Esophagus muscularis mucosa (tissue), 4 donors: ENCODE data around the gene EMC10. TPM values are rescaled to one million over a fixed set of nuclear protein-coding genes. Genes with fewer than 3 reads are reported as not detected.
"Not testable (repeated sequence)": the region's sequence is repeated elsewhere in the genome, so short reads cannot be mapped to it uniquely, and the experiment has no call there.

Experiments
- DNase-seq: peaks from one replicate; pipeline ENCODE4 v3.0.0-alpha.2; 2017; ENCODE audit errors: extremely low spot score
- H3K27ac ChIP-seq, 4 donors: fragments of 200-600 bp; sonication (generic); replicated peaks in 1 of 4; 1 replicate in 3 of 4; 2 replicates in 1 of 4; pipeline ENCODE4 v1.5.1; 2016 to 2019; ENCODE audit warnings: mild to moderate bottlenecking in 1 of 4
- H3K27me3 ChIP-seq, 4 donors: fragments of 200-600 bp; sonication (generic); one replicate each; pipeline versions ENCODE4 v1.5.1 to v1.6.0; 2016 to 2019
- H3K36me3 ChIP-seq, 4 donors: fragments of 200-600 bp; sonication (generic); one replicate each; pipeline ENCODE4 v1.5.1; 2016 to 2019
- H3K4me1 ChIP-seq, 4 donors: fragments of 200-600 bp; sonication (generic); one replicate each; pipeline ENCODE4 v1.5.1; 2016 to 2019
- H3K4me3 ChIP-seq, 4 donors: fragments of 200-600 bp; sonication (generic); 1 replicate in 2 of 4; 2 replicates in 2 of 4; pipeline ENCODE4 v1.5.1; 2016 to 2019; ENCODE audit warnings: mild to moderate bottlenecking in 4 of 4, moderate library complexity in 1 of 4
- H3K9me3 ChIP-seq, 4 donors: fragments of 200-600 bp; sonication (generic); 1 replicate in 3 of 4; 2 replicates in 1 of 4; pipeline ENCODE4 v1.5.1; 2016 to 2019
- EP300 ChIP-seq: sonication (generic); formaldehyde crosslinking; IDR thresholded peaks from one replicate; pipeline ENCODE4 v1.6.1; 2017; ENCODE audit warnings: antibody characterized with exemption
- POLR2A ChIP-seq: fragments of 450-650 bp; IDR thresholded peaks from one replicate; pipeline ENCODE4 v1.6.1; 2017; ENCODE audit warnings: antibody characterized with exemption, moderate library complexity, mild to moderate bottlenecking, low read depth
- POLR2AphosphoS5 ChIP-seq, 2 donors: sonication (generic); formaldehyde crosslinking; IDR thresholded peaks; one replicate each; pipeline ENCODE4 v1.6.1; 2017; ENCODE audit warnings: antibody characterized with exemption in 2 of 2
- WGBS: methylation state at CpG from one replicate; pipeline ENCODE4 v1.1.5; 2018; 5-methylcytosine and 5-hydroxymethylcytosine counted together
- intact Hi-C: fragments of 100-400 bp; cut with DNase I; formaldehyde crosslinking; loops from one replicate; pipeline ENCODE4 v1.15.1; 2023
- total RNA-seq, 4 donors: library from RNA; depleted of rRNA; stranded (reverse); fragments of >200 nt; gene quantifications; one replicate each; pipeline versions ENCODE4 v1.1.0 to v1.2.1, GENCODE V29; 2016
- TF ChIP-seq, protein P1 (sequence below), 3 experiments: fragments of 200-600 bp in 2 of 3; fragments of 450-650 bp in 1 of 3; sonication (generic) in 2 of 3; IDR thresholded peaks; one replicate each; pipeline ENCODE4 v1.5.1; 2017 to 2019; ENCODE audit warnings: antibody characterized with exemption in 3 of 3, mild to moderate bottlenecking in 2 of 3, moderate library complexity in 1 of 3

The EMC10 gene
- total RNA-seq, 4 donors from 2014 or later = 41.1 to 79.1 (median 59.7) TPM

DNA sequence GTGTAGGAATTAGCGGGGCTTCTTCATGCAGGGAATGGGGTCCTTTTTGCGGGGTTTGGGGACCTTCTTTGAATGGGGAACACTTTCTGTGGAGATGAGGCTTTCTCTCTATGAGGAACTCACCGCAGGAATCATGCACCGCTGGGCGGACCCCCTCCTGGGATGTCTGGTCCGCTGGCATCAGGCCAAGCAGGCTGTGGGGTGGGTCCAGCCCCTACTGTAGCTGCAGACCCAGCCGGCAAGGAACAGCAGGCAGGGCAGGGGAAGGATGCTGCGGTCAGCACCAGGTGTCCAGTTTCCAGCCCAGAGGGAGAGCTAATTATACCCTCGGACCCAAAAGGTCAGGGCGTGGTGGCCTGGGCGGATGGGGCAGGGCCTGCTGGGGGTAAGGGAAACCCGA is 41.8 kb upstream of the EMC10 start:
- intact Hi-C loops = no loop called here
- H3K27ac ChIP-seq = no peak overlapping the region
- H3K4me1 ChIP-seq = peaks cover 12 to 24% (median 20%) of the 10 kb centered on the region in 4 donors
- H3K36me3 ChIP-seq = no peaks in the 10 kb centered on the region
- 21% methylated on average over 12 of the region's 12 CpGs for WGBS
- TF ChIP-seq, protein P1, sequence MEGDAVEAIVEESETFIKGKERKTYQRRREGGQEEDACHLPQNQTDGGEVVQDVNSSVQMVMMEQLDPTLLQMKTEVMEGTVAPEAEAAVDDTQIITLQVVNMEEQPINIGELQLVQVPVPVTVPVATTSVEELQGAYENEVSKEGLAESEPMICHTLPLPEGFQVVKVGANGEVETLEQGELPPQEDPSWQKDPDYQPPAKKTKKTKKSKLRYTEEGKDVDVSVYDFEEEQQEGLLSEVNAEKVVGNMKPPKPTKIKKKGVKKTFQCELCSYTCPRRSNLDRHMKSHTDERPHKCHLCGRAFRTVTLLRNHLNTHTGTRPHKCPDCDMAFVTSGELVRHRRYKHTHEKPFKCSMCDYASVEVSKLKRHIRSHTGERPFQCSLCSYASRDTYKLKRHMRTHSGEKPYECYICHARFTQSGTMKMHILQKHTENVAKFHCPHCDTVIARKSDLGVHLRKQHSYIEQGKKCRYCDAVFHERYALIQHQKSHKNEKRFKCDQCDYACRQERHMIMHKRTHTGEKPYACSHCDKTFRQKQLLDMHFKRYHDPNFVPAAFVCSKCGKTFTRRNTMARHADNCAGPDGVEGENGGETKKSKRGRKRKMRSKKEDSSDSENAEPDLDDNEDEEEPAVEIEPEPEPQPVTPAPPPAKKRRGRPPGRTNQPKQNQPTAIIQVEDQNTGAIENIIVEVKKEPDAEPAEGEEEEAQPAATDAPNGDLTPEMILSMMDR (IDR thresholded peaks at IDR 0.05) = no peak
- TF ChIP-seq EP300 (no peak), POLR2A (no peak), POLR2AphosphoS5 (IDR thresholded peaks at IDR 0.05) (no peak)
- H3K4me3 ChIP-seq = no peak overlapping the region
- peaks cover 0 to 64% (median 20%) of the 10 kb centered on the region in 4 donors for H3K27me3 ChIP-seq
- H3K9me3 ChIP-seq = no peaks in the 10 kb centered on the region
- DNase-seq = no peak

DNA sequence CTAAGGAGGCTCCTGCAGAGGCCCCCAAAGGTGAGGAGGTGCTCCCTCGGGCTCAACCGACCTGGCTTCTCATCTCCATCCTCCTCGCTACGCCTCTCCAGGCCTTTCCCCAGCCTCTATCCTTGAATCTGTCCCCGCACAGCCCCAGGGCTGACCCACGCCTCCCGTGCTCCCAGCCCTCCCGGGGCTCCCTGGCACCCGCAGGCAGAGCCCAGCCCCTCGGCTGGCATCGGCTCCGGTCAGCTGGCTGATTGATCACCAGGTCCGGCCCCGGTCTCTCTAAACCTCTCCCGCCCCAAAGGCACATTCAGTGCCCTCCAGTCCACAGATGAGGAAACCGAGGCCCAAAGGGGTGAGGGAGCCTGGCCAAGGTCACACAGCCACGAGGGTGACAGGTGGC is 41.1 kb upstream of the EMC10 start:
- H3K27ac ChIP-seq = no peak overlapping the region
- WGBS = 78% methylated on average over 16 of the region's 17 CpGs

DNA sequence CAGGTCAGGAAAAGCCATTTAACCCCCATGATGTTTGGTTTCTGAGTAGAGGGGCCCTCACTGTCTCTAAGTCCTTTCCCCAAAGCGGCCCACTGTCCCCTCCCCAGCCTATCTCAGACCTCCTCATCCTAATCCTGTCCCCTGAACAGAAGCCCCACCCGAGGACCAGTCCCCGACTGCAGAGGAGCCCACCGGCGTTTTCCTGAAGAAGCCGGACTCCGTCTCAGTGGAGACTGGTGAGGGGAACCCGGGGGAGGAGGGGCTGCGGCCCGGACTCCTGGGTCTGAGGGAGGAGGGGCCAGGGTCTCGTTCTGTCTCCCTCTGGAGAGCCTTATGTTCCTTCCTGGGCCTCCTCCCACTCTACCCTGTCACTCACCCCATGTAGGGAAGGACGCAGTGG is 40.7 kb upstream of the EMC10 start:
- Histone ChIP-seq H3K4me3 (no peak overlapping the region), H3K36me3 (no peaks in the 10 kb centered on the region), H3K9me3 (no peaks in the 10 kb centered on the region), H3K4me1 (peaks cover 12 to 24% (median 20%) of the 10 kb centered on the region in 4 donors), H3K27me3 (peaks cover 0 to 53% (median 18%) of the 10 kb centered on the region in 4 donors), H3K27ac (no peak overlapping the region)
- TF ChIP-seq, protein P1 (IDR thresholded peaks at IDR 0.05) = no peak
- TF ChIP-seq POLR2A (no peak), EP300 (no peak), POLR2AphosphoS5 (IDR thresholded peaks at IDR 0.05) (no peak)
- no peak for DNase-seq
- 72% methylated on average over 12 of the region's 12 CpGs for WGBS
- intact Hi-C loops = no loop called here

More for the DNA sequence above, 41.1 kb upstream of the EMC10 start:
- no peaks in the 10 kb centered on the region for H3K9me3 ChIP-seq
- peaks cover 12 to 24% (median 20%) of the 10 kb centered on the region in 4 donors for H3K4me1 ChIP-seq
- intact Hi-C loops = no loop called here
- H3K27me3 ChIP-seq = peaks cover 0 to 57% (median 20%) of the 10 kb centered on the region in 4 donors
- no peak for DNase-seq
- TF ChIP-seq, protein P1 (IDR thresholded peaks at IDR 0.05) = no peak
- TF ChIP-seq EP300 = no peak
- TF ChIP-seq POLR2A = no peak
- TF ChIP-seq POLR2AphosphoS5 (IDR thresholded peaks at IDR 0.05) = no peak
- no peaks in the 10 kb centered on the region for H3K36me3 ChIP-seq
- H3K4me3 ChIP-seq = no peak overlapping the region

GRCh38 chr19:50437862-50438449 is 38.4 kb upstream of the EMC10 start:
- 94% methylated on average over 5 of the region's 5 CpGs for WGBS
- peaks cover 0 to 35% (median 4%) of the 10 kb centered on the region in 4 donors for H3K27me3 ChIP-seq
- DNase-seq = no peak
- no peaks in the 10 kb centered on the region for H3K36me3 ChIP-seq
- no peaks in the 10 kb centered on the region for H3K9me3 ChIP-seq
- no peak overlapping the region for H3K27ac ChIP-seq
- H3K4me1 ChIP-seq = peaks cover 0 to under 1% (median 0%) of the 10 kb centered on the region in 4 donors
- H3K4me3 ChIP-seq = no peak overlapping the region
- intact Hi-C loops = no loop called here
- TF ChIP-seq, protein P1 (IDR thresholded peaks at IDR 0.05) = no peak
- TF ChIP-seq POLR2A (no peak), POLR2AphosphoS5 (IDR thresholded peaks at IDR 0.05) (no peak), EP300 (no peak)

DNA sequence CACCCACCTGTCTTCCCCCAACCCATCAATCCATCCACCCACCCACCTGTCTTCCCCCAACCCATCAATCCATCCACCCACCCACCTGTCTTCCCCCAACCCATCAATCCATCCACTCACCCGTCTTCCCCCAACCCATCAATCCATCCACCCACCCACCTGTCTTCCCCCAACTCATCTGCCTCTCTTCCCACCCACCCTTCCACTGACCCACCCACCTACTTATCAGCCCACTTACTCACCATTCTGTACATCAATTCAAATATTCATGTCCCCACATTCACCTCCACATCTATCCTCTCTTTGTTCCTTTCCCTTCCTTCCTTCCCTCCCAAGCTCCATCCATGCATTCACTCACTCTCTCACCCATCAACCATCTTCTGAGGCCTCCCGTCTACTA is 37.2 kb upstream of the EMC10 start:
- H3K36me3 ChIP-seq, DNase-seq, H3K4me3 ChIP-seq, H3K4me1 ChIP-seq, intact Hi-C loops, H3K27ac ChIP-seq, H3K9me3 ChIP-seq: not testable (repeated sequence)
- peaks cover 0 to 23% (median 0%) of the 10 kb centered on the region in 4 donors for H3K27me3 ChIP-seq
- 66% methylated on average over 2 of the region's 2 CpGs for WGBS
